GM18517 (cell line): ENCODE results near the gene CHI3L2.

Experiments used
- ATAC-seq: cut with Tn5 transposase; IDR thresholded peaks from one replicate; pipeline ENCODE4 v1.9.1; 2021; ENCODE audit warnings: mild to moderate bottlenecking, moderate library complexity; ENCODE audit not compliant: unreplicated experiment

The CHI3L2 gene

DNA sequence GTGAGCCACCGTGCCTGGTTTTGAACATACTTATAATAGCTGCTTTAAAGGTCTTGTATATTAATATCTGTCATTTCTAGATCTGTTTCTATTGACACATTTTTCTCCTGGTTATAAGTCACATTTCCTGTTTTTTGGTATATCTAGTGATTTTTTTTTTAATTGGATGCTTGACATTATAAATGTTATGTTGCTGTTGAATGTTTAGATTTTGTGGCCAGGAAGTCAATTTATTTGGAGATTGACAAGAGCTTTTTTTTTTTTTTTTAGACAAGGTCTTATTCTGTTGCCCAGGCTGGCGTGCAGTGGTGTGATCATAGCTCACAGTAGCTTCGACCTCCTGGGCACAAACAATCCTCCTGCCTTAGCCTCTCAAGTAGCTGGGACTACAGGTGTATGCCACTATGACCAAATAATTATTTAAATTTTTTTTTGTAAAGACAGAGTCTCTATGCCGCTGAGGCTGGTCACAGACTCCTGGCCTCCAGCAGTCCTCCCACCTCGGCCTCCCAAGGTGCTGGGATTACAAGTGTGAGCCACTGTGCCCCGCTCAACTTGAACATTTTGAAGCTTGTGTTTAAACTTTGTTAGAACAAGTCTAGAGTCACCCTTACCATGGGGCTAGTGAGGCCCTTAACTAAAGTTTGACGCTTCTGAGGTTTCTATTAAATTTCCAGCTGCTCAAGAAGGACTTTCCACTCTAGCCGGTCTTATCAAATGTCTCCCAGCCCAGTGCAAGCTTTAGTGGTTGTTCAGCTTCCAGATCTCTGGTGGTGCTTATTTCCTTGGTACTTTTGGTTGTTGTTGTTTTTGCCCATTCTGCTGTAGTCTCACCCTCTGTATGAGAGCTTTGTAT lies 8.6 kb upstream of the CHI3L2 start:
- ATAC-seq = no peak

DNA sequence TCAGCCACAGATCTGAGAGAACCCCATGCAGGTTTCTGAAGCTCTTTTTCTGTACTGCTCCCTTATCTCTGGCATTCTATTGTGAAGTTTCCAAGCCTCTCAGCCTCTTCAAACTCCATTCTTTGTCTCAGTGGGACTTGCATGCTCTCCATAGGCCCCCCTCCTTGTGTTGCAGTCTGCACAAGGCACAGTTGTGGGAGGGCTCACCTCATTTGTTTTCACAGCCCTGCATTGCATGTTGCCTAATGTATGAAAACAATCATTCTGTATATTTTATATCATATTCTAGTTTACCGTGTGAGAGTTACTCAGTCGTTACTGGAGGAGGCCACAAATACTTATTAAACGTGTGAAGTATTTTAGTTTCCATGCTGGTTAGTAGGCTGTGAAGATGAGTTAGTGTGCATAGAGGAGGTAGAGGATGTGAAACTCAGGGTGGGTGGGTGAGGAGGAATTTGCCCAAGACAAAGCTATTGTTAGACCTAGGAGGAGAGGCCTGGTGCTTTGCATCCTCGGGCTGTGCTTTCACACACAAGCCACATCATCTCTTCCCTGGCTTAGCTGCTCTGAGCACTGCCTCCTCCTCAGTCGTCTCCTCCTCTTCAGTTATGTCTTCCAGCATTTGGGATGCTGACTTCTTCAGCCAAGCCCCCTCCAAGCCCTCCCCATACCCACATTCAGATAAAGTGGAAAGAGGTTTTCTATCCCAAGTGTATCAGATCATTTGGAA lies 7.8 kb upstream of the CHI3L2 start:
- ATAC-seq = peak; percentile 29

DNA sequence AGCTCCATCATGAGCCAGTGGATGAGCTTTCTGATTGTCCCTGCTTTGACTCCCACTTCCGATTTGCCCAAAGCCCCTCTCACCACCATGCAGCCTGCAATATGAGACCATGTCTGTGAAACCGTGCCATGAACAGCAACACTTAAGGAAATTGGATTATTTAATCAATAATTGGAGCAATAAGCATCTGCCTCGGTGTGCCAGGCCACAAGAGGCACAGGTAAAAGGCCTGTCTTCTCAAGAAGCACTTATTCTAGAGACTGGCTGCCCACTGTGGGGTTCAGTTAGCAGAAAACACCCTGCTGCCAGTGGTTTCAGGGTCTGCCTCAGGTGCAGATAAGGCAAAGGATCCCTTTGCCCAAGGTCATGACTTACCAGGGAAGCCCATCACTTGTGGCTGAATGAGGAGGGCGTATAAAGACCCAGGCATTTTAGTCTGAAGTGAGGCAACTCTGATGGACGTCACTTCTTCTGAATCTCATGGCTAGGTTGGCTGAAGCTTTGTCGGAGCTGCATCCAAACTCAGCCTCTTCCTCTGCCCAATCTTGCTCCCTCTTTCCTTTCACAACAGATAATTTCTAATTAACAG lies 7.1 kb upstream of the CHI3L2 start:
- ATAC-seq = no peak

DNA sequence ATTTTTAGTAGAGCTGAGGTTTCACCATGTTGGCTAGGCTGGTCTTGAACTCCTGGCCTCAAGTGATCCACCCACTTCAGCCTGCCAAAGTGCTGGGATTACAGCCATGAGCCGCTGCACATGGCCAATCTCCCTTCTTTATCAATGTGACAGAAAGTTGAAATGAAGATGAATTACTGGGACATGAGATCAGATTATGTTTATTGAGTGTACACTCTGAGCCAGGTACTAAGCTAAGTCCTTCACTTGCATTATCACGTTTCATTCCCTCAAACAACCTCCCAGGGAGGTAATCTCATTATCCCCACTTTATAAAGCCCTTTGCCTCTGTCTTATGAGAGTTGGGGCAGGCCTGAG lies 6.3 kb upstream of the CHI3L2 start:
- ATAC-seq = no peak

DNA sequence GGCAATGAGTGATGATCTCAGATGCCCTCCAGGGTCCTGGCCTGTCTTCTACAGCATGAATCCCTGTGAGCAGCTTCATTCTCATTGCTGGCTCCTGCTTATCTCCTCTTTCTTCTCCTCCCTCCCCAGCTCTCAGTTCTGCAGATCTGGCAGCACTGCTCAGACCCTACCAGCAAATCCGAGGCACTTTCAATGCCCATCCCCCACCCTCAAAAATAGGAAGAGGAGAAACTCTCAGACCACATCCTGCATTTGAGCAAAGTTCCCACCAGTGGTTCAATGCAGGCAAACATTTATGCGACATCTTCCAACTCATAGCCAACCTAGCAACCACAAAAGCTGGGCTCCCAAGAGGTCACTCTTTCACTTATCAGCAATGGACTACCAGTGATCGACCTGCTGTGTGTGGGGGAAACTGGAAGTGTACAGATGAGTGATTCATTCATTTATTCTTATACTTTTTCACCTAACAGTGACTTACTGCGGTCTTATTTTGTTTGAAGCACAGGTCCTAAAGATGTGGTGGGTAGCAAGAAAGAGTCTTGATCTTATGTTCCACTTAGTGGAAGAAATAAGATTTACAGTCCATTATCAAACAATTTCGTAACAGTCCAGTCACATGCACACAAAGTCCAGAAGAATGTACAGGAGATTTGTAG lies 5.8 kb upstream of the CHI3L2 start:
- ATAC-seq = peak; percentile 55

DNA sequence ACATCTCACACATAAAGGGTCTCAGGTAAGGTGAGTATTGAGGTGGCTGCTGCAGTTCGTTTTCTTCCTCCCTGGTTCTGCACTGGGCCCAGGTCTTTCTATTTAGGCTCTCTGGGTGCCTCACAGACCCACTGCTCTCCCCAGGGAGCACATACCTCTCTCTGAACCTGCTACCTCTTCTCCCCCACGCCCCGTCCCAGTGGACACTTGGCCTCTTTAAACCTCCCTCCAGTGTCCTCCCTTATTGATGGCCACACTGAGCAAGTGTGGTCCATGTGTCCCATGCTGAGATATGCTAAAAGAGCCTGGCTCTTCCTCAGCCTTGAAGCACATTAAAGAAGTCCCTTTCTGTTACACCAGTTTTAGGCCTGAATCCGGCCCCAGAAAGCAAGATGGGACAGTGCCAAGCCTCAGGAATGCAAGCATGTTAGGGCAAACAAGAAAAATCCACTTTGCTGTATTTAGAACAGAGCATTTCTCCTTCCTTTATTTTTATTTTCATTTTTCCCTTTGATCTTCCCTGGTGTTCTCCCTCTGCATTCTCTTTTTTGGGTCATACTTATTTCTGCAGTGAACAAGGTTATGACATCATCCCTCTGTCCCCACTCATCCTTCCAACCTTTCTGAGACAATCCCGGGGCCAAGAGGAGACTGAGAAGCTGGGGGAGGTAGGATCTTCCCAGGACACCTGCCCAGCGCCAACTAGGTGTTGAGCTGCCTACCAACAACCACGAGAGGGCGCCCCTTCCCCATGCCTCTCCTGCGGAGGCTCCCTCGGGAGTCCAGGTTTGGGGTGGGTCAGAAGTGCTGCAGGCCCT lies 5.0 kb upstream of the CHI3L2 start:
- no peak for ATAC-seq

DNA sequence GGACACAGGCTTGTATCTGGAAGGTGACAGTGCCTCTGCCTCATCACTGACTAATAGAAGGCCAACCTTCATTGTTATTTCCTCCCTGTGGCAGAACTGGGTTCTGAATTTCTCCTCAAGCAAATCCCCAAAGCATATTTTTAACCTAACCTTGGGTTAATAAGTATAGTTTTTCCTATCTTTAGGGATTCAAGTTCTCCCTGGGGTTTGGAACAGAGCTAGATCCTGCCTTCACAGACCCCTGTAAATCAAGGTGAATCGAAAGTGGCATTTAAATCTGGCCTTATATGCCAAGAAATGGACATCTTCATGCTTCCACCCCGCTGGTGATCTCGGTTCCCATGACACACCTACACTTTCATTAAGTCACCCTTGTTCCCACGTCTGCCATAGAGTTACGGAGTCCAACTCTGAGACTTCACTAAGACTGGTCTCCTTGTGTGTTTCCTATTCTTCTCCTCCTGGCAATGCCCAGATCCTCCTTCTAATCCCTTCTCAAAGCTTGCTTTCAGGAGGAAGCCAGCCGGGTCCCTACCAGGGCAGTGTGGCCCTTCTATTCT lies 4.3 kb upstream of the CHI3L2 start:
- no peak for ATAC-seq

DNA sequence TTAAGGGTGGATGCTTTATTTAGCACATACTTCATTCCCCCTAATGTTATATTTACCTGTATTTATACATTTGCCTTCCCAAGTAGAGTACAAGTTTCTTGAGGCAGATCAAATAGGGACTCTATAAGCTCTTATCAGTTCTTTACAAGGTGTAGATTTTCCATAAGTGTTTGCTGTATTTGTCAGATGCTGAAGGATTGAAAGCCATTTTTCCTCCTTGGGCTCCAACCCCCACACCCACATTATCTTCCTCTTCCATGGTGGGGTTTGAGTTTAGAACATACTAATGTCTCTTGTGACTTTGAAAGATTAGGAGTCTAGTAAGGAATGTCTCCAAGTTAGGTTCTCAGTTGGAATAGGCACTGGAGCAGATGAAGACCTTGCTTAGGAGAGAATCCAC lies 2.4 kb upstream of the CHI3L2 start:
- ATAC-seq = no peak

DNA sequence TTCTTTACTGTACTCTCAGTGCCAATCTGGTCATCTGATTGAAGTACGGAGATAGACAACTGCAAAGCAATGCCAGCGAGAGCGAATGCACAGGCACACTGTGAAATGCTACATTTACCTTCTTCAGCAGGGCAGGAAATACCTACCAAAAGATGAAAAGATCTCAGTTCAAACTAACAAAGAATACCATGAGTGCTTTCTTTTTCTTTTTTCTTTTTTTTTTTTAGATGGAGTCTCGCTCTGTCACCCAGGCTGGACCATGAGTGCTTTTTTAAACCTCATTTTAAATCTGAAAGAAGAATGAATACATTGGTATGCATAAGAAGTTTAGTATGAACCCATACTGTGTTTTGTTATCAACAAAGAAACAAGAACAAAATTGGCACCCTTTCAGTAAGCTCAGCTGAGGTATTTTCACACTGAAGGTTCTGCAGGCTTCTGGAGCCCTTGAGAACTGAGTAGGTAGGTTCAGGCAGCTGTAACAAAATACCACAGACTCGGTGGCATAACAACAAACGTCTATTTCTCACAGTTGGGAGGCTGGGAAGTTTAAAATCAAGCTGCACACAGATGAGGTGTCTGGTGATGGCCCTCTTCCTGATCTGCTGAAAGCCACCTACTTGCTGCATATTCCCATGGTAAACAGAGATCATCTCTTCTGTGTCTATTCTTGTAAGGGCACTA lies 1.7 kb upstream of the CHI3L2 start:
- ATAC-seq = no peak

DNA sequence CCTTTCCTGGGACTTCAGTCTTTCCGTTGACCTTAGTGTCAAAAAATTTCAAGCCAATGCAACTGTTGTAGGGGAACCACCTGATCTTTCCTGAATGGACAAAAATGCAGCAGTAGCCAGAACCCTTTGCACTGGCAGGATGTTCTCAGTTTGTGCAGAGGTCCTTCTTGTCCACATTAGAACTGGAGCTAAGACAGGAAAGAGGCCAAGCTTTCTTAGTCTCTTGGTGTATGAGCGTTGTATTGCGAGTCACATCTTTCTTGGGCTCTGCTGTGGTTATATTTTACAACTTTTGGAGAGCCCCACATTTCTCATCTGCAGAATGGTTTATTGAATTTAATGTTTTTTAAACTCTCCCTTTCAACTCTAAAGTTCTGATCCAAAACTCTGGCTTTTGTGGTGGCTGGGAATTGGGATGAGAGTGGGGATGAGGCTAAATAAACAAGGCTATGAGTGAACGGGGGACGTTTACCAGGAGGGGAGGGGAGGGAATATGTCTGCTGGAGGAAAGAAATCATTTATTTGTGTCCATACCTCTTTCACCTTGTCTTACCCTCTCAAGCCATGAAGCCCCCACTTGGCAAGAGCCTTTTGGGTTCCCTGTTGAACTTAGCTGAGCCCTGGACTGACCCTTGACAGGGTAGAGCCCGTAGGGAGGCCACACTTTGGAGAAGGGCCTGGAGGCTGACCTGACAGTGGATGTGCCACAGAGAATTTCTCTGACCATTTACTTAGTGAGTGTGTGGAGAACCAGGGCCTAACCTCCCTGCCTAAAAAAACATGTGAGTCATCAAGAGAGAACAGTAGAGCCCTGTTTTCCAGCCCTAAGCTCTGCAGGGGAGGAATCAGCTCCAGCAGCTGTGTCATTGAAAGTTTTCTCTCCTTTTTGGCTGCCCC lies 586 bp downstream of the CHI3L2 start:
- no peak for ATAC-seq

DNA sequence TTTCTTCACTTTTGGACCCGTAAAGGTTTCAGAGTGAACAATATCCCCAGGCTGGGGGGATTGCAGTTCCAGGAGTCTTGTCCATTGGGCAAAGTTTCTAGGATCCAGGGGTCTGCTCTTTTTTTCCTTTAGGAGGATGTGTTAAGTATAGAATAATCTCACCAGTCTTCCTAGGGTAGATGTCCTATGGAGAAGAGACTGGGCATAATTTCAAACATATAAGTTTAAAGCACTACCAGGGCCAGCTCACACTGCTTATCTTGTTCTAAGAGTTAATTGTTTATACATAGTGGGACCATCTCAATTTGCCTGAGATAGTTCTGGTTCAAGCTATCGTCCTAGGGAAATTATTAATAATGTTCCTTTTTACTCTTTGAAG lies 1.2 kb downstream of the CHI3L2 start:
- no peak for ATAC-seq

DNA sequence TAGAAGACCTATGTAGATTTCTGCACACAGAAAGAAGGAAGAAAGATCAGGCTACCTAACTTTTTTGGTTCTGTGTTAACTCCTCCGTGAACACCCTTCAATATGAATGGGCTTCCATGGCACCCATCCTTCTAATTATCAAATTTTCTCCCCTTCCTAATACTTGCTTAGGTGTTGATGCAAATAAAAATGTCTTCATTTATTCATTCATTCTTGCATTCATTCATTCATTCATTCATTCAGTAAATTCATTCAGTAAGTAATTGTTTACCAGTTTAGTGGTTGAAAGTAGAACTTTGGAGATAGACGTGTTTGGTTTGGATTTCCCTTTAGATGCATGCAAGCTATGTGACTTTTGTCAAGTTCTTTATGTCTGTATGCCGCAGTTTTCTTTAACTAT lies 4.6 kb downstream of the CHI3L2 start:
- no peak for ATAC-seq

DNA sequence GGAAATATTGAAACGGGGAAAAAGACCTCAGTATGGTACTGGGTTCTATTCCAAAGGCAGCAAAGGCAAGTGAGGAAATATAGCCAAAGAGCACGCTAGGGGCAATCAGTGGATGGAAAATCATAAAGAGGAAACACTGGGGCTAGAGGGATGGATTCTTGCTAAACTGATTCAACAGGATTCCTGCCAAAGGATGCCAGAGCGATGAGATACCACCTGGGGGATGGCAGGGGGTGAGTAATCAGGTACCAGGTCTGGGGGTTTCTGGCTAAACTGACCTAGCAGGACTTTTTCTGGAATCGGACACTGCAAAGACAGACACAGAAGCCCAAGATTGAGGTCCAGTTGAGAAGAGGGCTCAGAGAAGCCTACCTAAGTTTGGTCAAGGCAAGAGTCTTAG lies 6.7 kb downstream of the CHI3L2 start:
- ATAC-seq = no peak

DNA sequence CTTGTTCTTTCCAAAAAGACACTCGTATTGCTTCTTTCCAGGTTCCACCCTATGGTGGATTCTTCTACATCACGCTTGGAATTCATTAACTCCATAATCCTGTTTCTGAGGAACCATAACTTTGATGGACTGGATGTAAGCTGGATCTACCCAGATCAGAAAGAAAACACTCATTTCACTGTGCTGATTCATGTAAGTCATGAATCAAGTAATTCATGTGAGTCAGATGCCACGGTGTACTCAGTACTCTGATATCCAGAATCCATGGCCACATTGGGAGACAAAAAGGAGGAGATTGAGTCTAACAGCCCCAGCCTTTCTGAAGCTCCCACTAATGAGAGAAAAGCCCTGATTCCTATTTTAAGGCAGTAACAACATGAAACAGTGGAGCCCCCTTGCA lies 7.4 kb downstream of the CHI3L2 start:
- no peak for ATAC-seq

DNA sequence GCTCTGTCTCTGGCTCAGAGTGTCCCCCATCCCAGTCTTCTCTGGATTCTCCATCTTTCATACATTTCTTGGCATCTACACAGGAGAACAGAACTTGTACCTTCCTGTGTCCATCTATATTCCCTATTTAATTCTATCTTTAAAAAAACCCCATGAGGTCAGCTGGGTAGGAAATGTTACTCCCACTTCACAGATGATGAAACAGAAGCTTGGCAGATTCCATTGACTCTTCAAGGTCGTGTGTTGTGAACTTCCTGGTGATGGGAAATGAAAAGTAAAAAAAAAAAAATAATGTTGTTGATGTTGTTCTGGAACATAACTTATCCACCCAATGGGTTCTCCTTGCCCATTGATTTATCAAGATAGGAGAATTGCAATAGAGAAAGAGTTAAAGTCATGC lies 8.9 kb downstream of the CHI3L2 start:
- no peak for ATAC-seq

DNA sequence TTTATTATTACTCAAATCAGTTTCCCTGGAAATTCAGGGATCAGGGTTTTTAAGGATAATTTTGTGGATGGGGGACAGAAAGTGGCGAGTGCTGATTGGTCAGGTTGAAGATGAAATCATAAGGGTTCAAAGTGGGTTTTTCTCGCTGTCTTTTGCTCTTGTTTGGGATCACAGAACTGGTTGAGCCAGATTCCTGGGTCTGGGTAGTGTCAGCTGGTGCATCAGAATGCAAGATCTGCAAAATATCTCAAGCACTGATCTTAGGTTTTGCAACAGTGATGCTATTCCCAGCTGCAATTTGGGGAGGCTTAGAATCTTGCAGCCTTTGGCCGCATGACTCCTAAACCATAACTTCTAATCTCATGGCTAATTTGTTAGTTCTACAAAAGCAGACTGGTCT lies 9.3 kb downstream of the CHI3L2 start:
- ATAC-seq = no peak

DNA sequence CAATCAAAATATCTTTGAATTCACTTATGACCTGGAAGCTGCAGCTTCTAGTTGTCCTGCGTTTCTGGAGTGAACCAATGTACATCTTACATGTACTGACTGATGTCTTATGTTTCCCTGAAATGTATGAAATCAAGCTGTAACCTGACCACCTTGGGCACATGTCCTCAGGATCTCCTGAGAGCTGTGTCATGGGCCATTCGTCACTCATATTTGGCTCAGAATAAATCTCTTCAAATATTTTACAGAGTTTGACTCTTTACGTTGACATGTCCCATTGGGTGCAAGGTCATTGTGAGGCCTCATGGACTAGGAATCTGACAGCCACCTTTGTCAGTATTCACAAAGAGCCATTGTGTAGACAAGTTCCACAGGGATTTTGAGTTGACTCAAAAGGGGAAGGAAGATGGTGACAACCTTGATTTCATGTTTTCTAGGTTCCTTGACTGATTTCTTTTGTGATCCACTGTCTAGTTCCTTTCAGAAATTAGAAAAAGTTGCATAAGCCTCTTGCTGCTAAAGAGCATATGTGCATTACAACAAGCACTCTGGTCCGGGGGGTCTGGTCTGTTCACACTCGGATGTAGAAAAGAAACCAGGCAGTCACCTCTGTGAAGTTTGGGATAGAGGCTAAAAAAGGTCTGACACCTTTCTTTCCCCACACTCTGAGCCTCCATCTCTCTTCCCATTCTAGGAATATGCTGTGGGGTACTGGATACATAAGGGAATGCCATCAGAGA lies 10.7 kb downstream of the CHI3L2 start:
- no peak for ATAC-seq

DNA sequence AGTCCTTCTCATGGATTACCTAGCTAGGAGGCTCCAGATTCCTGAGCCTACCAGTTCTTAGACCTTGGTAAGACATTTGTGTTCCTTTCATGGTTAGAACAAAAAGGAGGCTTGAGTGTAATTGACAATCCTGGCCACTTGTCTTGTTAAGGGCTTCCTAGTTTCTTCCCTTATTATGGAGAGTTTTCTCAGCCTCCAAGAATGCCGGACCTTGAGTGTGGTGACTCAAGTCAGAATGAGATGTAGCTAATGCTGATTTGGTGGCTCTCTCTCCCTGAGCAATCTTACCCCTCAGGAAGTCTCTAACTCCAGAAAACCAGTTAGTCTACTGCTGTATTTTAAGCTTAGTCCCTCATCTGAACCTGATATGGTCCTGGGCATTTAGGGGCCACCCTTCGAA lies 14.3 kb downstream of the CHI3L2 start:
- no peak for ATAC-seq
